HCT116 (cell line): ENCODE data around the gene KLK5. TPM values are rescaled to one million over a fixed set of nuclear protein-coding genes. Genes with fewer than 3 reads are reported as not detected.

ENCODE experiments used
- ATAC-seq: fragments of 200-7000 bp; cut with Tn5 transposase; 2 replicates; pipeline ENCODE4 v1.9.1; 2020; ENCODE audit warnings: mild to moderate bottlenecking, moderate library complexity
- BruUV-seq: library from RNA; stranded (reverse); fragments of 400-500 nt; replicated peaks from 2 replicates; lab custom pipeline; 2021; lab: Mats Ljungman, UMichigan
- CTCF ChIA-PET: fragments of 300-600 bp; sonication (Branson Sonifier 250); formaldehyde crosslinking; loops from one replicate; lab custom pipeline; 2021; ENCODE audit warnings: antibody characterized with exemption; lab: Charles Lee
- POLR2A ChIA-PET: fragments of 300-600, 350-600 bp; sonication (Branson Sonifier 250); formaldehyde crosslinking; loops from one replicate; lab custom pipeline; 2021; ENCODE audit warnings: antibody characterized with exemption; lab: Charles Lee
- RAD21 ChIA-PET, 2 experiments: fragments of 300-600 bp; sonication (Branson Sonifier 250); formaldehyde crosslinking; loops; one replicate each; lab custom pipeline; 2023; ENCODE audit warnings: low total read pairs in 2 of 2; ENCODE audit not compliant: uncharacterized antibody in 2 of 2, unreplicated experiment in 2 of 2, low non-redundant PET in 1 of 2; lab: Charles Lee
- DNase-seq: peaks from one replicate; pipeline ENCODE4 v3.0.0-alpha.2; 2010; ENCODE audit warnings: low read depth, low spot score
- H2AFZ ChIP-seq: fragments of 200-600 bp; shearing (Covaris generic), sonication (generic); 2 replicates; pipeline ENCODE4 v1.6.1; 2017; ENCODE audit warnings: low read depth, mixed run types, mixed read lengths, antibody characterized with exemption, low read length; ENCODE audit not compliant: poor library complexity, severe bottlenecking
- H3K27ac ChIP-seq: 2 replicates; pipeline ENCODE4 v1.5.1; 2012; ENCODE audit warnings: low read depth, low read length
- H3K27me3 ChIP-seq: fragments of 200-600 bp; sonication (generic); 2 replicates; pipeline ENCODE4 v1.6.1; 2016; ENCODE audit warnings: mixed run types, low read length, mixed read lengths; ENCODE audit not compliant: insufficient read depth
- H3K36me3 ChIP-seq, 2 experiments: fragments of 200-500 bp in 1 of 2; fragments of 200-600 bp in 1 of 2; sonication (Bioruptor generic) in 1 of 2; sonication (generic) in 1 of 2; 2 replicates each; pipeline versions ENCODE4 v1.5.1 to v1.6.1; 2014 to 2016; ENCODE audit warnings: low read length in 2 of 2, inconsistent platforms in 1 of 2, mixed read lengths in 1 of 2, mixed run types in 1 of 2; ENCODE audit not compliant: insufficient read depth in 2 of 2, control insufficient read depth in 1 of 2
- H3K4me1 ChIP-seq, 2 experiments: fragments of 200-600 bp in 1 of 2; sonication (generic) in 1 of 2; 2 replicates each; pipeline versions ENCODE4 v1.5.1 to v1.6.1; 2012 to 2017; ENCODE audit warnings: low read length in 2 of 2, inconsistent platforms in 1 of 2, mild to moderate bottlenecking in 1 of 2, mixed read lengths in 1 of 2, mixed run types in 1 of 2, moderate library complexity in 1 of 2; ENCODE audit not compliant: insufficient read depth in 2 of 2, control insufficient read depth in 1 of 2
- H3K4me2 ChIP-seq: fragments of 200-600 bp; sonication (generic); 2 replicates; pipeline ENCODE4 v1.6.1; 2017; ENCODE audit warnings: mixed run types, low read length, mixed read lengths
- H3K4me3 ChIP-seq, 2 experiments: fragments of 200-600 bp in 1 of 2; sonication (generic) in 1 of 2; replicated peaks in 1 of 2; 2 replicates each; pipeline ENCODE4 v1.5.1; 2011 to 2016; ENCODE audit warnings: low read length in 2 of 2, control low read depth in 1 of 2, low read depth in 1 of 2, mild to moderate bottlenecking in 1 of 2, mixed read lengths in 1 of 2, mixed run types in 1 of 2
- H3K79me2 ChIP-seq: fragments of 200-600 bp; sonication (generic); 2 replicates; pipeline ENCODE4 v1.6.1; 2017; ENCODE audit warnings: mild to moderate bottlenecking, mixed run types, low read length, moderate library complexity, mixed read lengths; ENCODE audit not compliant: insufficient read depth
- H3K9ac ChIP-seq: fragments of 200-600 bp; sonication (generic); 2 replicates; pipeline ENCODE4 v1.6.1; 2016; ENCODE audit warnings: low read length, mixed read lengths
- H3K9me2 ChIP-seq: fragments of 200-600 bp; sonication (generic), shearing (Covaris generic); 2 replicates; pipeline ENCODE4 v1.6.1; 2017; ENCODE audit warnings: mixed run types, mild to moderate bottlenecking, moderate library complexity; ENCODE audit not compliant: insufficient read depth
- H3K9me3 ChIP-seq, 2 experiments: fragments of 200-500 bp in 1 of 2; fragments of 200-600 bp in 1 of 2; sonication (Bioruptor generic) in 1 of 2; sonication (generic) in 1 of 2; 2 replicates each; pipeline ENCODE4 v1.6.1; 2014 to 2017; ENCODE audit warnings: low read length in 2 of 2, mixed read lengths in 2 of 2, inconsistent platforms in 1 of 2, low read depth in 1 of 2, mild to moderate bottlenecking in 1 of 2, mixed run types in 1 of 2, moderate library complexity in 1 of 2; ENCODE audit not compliant: control insufficient read depth in 1 of 2, insufficient read depth in 1 of 2
- H4K20me1 ChIP-seq: fragments of 200-600 bp; sonication (generic), shearing (Covaris generic); 2 replicates; pipeline ENCODE4 v1.6.1; 2017; ENCODE audit warnings: mixed run types, mild to moderate bottlenecking, moderate library complexity; ENCODE audit not compliant: insufficient read depth
- CBX3 ChIP-seq: IDR thresholded peaks from 2 replicates; pipeline ENCODE4 v1.6.1; 2012; ENCODE audit warnings: low read depth
- EGR1 ChIP-seq: IDR thresholded peaks from 2 replicates; pipeline ENCODE4 v1.6.1; 2012; ENCODE audit warnings: low read depth
- ELF1 ChIP-seq: IDR thresholded peaks from 2 replicates; pipeline ENCODE4 v1.6.1; 2012; ENCODE audit warnings: low read depth, borderline replicate concordance
- EZH2phosphoT487 ChIP-seq: fragments of 200-600 bp; IDR thresholded peaks from 2 replicates; pipeline ENCODE4 v1.6.1; 2018; ENCODE audit warnings: antibody characterized with exemption, borderline replicate concordance
- JUND ChIP-seq: IDR thresholded peaks from 2 replicates; pipeline ENCODE4 v1.6.1; 2012
- POLR2A ChIP-seq: IDR thresholded peaks from 2 replicates; pipeline ENCODE4 v1.7.0; 2011; ENCODE audit warnings: borderline replicate concordance; ENCODE audit not compliant: insufficient read depth, insufficient read length; ENCODE audit errors: extremely low read depth
- RAD21 ChIP-seq: IDR thresholded peaks from 2 replicates; pipeline ENCODE4 v1.6.1; 2012; ENCODE audit warnings: low read depth, mild to moderate bottlenecking
- SIN3A ChIP-seq: IDR thresholded peaks from 2 replicates; pipeline ENCODE4 v1.6.1; 2012; ENCODE audit warnings: low read depth
- intact Hi-C: fragments of 100-400 bp; cut with micrococcal nuclease; formaldehyde crosslinking; loops from 2 replicates; pipeline ENCODE4 v1.10.0; 2022
- total RNA-seq: library from RNA; stranded (reverse); gene quantifications from one replicate; pipeline ENCODE4 v1.2.1, GENCODE V29; 2021; ENCODE audit not compliant: unreplicated experiment
- TF ChIP-seq, protein P1 (sequence below): IDR thresholded peaks from 2 replicates; pipeline ENCODE4 v1.6.1; 2012
- TF ChIP-seq, protein P2 (sequence below), 3 experiments: fragments of 200-600 bp in 1 of 3; sonication (generic) in 1 of 3; IDR thresholded peaks in 2 of 3; conservative IDR thresholded peaks in 1 of 3; 2 replicates each; pipeline ENCODE4 v1.5.1; 2012 to 2017; ENCODE audit warnings: low read depth in 2 of 3, low read length in 2 of 3, antibody characterized with exemption in 1 of 3, borderline replicate concordance in 1 of 3, control low read depth in 1 of 3, mild to moderate bottlenecking in 1 of 3, mixed read lengths in 1 of 3, mixed run types in 1 of 3, moderate library complexity in 1 of 3; ENCODE audit not compliant: insufficient read depth in 1 of 3
- TF ChIP-seq, protein P3 (sequence below): IDR thresholded peaks from 2 replicates; pipeline ENCODE4 v1.6.1; 2011; ENCODE audit warnings: mild to moderate bottlenecking, low read length, moderate library complexity; ENCODE audit not compliant: insufficient replicate concordance; ENCODE audit errors: extremely low read depth

The KLK5 gene
- total RNA-seq, 1 experiment from 2014 or later = 1.2 TPM

DNA sequence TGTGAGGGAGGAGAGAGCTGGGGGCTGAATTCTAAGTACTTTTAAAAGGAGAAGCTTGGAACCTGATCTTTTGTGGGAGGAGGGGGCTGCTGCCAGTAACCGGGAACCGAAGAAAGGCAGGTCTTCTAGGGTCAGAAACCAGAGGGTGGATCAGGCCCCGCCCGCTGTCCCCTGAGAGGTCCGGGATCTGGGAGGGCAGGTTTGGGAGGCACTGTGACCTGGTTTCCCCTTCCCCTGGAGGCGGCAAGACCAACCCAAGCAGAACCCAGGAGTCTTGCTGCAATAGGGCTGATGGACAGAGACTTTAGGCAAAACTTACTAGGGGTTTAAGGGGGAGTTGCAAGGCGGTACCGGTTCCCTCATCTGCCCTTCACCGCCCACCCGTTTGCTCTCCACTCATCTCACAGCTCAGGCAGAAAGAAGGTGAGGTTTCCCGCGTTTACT is 49.3 kb upstream of the KLK5 start:
- H3K4me3 ChIP-seq = peak overlapping the region; percentile 78 to 88
- no peaks in the 10 kb centered on the region for H3K27me3 ChIP-seq
- CTCF ChIA-PET = interaction anchor here (0.7 to 3.4 kb wide), 9 partner anchors 16 to 332 kb away, joined by 3 to 71 read pairs (median 4); partner anchors contain the start of gene KLK10
- ATAC-seq = peak; percentile 25
- peak overlapping the region; percentile 77 for H3K27ac ChIP-seq
- TSS peak; percentile 66 for BruUV-seq
- no peaks in the 10 kb centered on the region for H3K9me2 ChIP-seq
- H3K9ac ChIP-seq = peak overlapping the region; percentile 91
- no peaks in the 10 kb centered on the region for H4K20me1 ChIP-seq
- H3K36me3 ChIP-seq = peaks cover 0 to 6% of the 10 kb centered on the region in 2 experiments; a peak in 1 of 4 replicates
- DNase-seq = no peak
- no peak for TF ChIP-seq RAD21
- no peak for TF ChIP-seq ELF1
- TF ChIP-seq JUND = no peak
- TF ChIP-seq CBX3 = no peak
- no peak for TF ChIP-seq POLR2A
- TF ChIP-seq, protein P1, sequence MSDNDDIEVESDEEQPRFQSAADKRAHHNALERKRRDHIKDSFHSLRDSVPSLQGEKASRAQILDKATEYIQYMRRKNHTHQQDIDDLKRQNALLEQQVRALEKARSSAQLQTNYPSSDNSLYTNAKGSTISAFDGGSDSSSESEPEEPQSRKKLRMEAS = no peak
- TF ChIP-seq, protein P2, sequence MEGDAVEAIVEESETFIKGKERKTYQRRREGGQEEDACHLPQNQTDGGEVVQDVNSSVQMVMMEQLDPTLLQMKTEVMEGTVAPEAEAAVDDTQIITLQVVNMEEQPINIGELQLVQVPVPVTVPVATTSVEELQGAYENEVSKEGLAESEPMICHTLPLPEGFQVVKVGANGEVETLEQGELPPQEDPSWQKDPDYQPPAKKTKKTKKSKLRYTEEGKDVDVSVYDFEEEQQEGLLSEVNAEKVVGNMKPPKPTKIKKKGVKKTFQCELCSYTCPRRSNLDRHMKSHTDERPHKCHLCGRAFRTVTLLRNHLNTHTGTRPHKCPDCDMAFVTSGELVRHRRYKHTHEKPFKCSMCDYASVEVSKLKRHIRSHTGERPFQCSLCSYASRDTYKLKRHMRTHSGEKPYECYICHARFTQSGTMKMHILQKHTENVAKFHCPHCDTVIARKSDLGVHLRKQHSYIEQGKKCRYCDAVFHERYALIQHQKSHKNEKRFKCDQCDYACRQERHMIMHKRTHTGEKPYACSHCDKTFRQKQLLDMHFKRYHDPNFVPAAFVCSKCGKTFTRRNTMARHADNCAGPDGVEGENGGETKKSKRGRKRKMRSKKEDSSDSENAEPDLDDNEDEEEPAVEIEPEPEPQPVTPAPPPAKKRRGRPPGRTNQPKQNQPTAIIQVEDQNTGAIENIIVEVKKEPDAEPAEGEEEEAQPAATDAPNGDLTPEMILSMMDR (IDR thresholded peaks at IDR 0.05 in 2 of 3, conservative IDR thresholded peaks at IDR 0.05 in 1 of 3; ENCODE audit: borderline replicate concordance in 1 of 3, insufficient read depth in 1 of 3, low read depth in 2 of 3, low read length in 2 of 3) = no peak
- TF ChIP-seq EZH2phosphoT487 = no peak
- no peak for TF ChIP-seq SIN3A
- TF ChIP-seq, protein P3, sequence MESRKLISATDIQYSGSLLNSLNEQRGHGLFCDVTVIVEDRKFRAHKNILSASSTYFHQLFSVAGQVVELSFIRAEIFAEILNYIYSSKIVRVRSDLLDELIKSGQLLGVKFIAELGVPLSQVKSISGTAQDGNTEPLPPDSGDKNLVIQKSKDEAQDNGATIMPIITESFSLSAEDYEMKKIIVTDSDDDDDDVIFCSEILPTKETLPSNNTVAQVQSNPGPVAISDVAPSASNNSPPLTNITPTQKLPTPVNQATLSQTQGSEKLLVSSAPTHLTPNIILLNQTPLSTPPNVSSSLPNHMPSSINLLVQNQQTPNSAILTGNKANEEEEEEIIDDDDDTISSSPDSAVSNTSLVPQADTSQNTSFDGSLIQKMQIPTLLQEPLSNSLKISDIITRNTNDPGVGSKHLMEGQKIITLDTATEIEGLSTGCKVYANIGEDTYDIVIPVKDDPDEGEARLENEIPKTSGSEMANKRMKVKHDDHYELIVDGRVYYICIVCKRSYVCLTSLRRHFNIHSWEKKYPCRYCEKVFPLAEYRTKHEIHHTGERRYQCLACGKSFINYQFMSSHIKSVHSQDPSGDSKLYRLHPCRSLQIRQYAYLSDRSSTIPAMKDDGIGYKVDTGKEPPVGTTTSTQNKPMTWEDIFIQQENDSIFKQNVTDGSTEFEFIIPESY = no peak
- no peak for TF ChIP-seq EGR1
- no peak overlapping the region for H2AFZ ChIP-seq
- POLR2A ChIA-PET = interaction anchor here (0.7 to 2.6 kb wide), 8 partner anchors 9 to 68 kb away, joined by 3 to 49 read pairs (median 4); partner anchors contain the start of genes KLK10 and KLK6
- peaks cover 11% of the 10 kb centered on the region; the same call in 1 of the 2 replicates for H3K79me2 ChIP-seq
- RAD21 ChIA-PET = interaction anchor here in 1 of 2 experiments (1.1 to 2.1 kb wide), 2 partner anchors 15 to 66 kb away, joined by 4 to 14 read pairs; no protein-coding TSS in a partner anchor
- intact Hi-C loops = loop anchor here (5.0 kb wide), 1 partner anchor 35 kb away; the partner anchor contains the start of gene KLK6
- peak overlapping the region; percentile 100 for H3K4me2 ChIP-seq
- peaks cover 16 to 36% of the 10 kb centered on the region in 2 experiments for H3K4me1 ChIP-seq
- no peaks in the 10 kb centered on the region for H3K9me3 ChIP-seq
